GM18520 (cell line): Measurements from ENCODE around the gene SFSWAP.

ENCODE experiments used
- ATAC-seq: cut with Tn5 transposase; IDR thresholded peaks from one replicate; pipeline ENCODE4 v1.9.1; 2021; ENCODE audit not compliant: unreplicated experiment

Gene SFSWAP

GRCh38 chr12:131830914-131831571 is 120.2 kb downstream of the SFSWAP start:
- no peak for ATAC-seq

DNA sequence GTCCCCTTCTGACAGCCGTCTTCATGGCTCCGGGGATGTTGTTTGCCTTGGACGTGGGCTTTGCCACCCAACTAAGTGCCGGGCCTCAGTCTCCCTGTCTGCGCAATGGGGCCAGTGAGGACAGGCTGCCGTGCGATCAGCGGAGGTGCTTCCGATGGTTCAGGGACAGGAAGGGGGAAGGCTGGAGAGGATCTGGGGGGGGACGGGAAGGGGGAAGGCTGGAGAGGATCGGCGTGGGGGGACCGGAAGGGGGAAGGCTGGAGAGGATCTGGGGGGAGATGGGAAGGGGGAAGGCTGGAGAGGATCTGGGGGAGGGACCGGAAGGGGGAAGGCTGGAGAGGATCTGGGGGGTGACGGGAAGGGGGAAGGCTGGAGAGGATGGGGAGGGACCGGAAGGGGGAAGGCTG is 120.7 kb downstream of the SFSWAP start:
- no peak for ATAC-seq

GRCh38 chr12:131832321-131833231 is 121.7 kb downstream of the SFSWAP start:
- ATAC-seq: no peak

DNA sequence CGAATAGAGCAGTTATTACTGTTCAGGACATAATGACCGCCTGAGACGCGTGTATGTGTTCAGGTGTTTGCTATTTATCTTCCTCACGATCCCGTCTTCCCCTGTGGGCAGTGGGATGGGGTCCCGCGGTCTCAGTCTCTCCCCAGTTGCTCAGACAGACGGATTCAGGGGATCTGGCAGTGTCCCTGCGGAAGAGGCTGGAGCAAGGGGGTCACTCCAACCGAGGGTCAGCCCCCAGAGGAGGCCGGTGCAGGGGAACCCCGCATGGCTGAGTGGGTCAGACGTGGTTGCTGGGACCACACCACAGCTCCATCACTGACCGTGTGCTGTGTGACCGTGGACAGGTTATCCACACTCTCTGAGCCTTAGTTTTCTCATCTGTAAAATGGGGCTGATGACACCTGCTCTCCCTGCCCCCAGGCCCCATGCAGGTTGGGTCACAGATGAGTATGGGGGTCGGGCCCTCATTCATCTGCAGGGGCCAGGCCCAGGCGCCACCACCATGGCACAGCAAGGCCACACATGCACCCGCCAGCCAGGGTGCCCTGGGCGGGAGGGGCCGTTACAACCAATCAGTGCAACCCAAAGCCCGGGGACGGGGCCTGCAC is 122.5 kb downstream of the SFSWAP start:
- no peak for ATAC-seq

GRCh38 chr12:131833896-131834641 is 123.2 kb downstream of the SFSWAP start:
- no peak for ATAC-seq

DNA sequence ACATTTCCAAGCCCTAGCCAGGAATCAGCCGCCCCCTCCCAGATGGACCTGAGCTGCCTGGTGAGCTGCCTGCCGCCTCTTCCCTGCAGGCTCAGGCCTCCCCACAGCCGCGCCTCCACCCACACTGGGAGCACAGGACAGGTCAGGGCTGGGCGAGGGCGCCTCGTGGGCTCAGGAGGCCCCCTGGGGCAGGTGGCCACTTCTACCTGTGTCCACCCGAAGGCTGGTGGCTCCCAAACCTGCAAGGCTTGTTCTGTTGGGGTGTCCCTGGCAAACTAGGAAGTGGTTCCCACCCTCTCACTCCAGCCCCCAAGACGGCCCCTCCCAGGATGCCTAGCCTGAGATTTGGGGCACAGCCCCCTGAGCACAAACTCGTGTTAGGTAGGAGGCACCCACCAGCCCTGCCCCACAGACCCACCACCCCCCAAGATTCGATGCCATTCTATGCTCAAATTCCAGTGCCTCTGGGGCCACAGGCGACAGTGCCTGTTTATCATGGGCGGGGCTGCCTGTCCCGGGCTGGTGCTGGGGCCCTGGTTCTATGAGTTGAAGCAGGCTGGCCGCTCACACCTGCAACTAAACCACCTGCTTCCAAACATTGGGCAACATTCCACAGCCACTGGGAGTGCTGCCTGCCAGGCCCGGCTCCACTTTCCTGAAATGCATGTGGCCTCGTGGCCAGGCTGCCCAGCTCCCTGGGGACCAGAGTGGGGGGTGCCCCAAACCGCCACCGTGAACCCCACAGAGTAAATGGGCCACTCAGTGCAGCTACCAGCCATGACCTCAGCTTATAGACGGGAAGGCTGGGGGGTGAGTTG is 124.1 kb downstream of the SFSWAP start:
- ATAC-seq: no peak

DNA sequence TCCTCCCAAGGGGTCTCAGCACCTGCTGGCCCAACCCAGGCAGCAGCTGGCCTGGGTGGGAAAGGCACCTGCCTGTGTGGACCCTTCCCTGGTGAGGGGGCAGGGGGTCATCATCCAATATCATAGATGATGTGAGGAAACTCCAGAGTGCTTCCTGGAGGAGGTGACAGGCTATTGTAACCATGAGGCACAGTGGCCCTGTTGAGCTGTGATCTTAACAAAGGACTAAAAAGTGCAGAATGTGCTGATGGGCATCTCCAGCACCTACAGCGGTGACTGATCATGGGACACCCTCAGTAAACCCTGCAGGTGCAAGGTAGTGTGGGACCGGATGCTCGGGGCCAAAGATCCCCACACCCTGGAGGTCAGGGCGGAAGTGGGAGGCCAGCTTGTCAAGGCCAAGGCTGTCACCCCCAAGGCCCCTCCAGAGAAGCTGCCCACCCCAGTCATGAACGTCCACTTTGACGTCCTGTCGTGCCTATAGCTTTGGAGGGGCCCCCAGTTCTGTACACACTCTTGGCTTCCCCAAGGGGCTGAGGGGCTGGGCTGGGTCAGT is 124.8 kb downstream of the SFSWAP start:
- ATAC-seq: no peak

- ATAC-seq: no peak
These were observed 125.3 kb downstream of the SFSWAP start for GRCh38 chr12:131836193-131836592.

- no peak for ATAC-seq
These were observed 126.0 kb downstream of the SFSWAP start for GRCh38 chr12:131836714-131837397.

GRCh38 chr12:131840643-131841416 is 129.9 kb downstream of the SFSWAP start:
- ATAC-seq: no peak

- ATAC-seq: no peak
These were observed 130.7 kb downstream of the SFSWAP start for GRCh38 chr12:131841547-131841946.

- no peak for ATAC-seq
These were observed 131.3 kb downstream of the SFSWAP start for GRCh38 chr12:131842169-131842568.

- no peak for ATAC-seq
These were observed 132.6 kb downstream of the SFSWAP start for GRCh38 chr12:131843527-131843926.

- no peak for ATAC-seq
These were observed 133.2 kb downstream of the SFSWAP start for GRCh38 chr12:131844140-131844539.

- ATAC-seq: no peak
These were observed 133.8 kb downstream of the SFSWAP start for GRCh38 chr12:131844656-131845055.

DNA sequence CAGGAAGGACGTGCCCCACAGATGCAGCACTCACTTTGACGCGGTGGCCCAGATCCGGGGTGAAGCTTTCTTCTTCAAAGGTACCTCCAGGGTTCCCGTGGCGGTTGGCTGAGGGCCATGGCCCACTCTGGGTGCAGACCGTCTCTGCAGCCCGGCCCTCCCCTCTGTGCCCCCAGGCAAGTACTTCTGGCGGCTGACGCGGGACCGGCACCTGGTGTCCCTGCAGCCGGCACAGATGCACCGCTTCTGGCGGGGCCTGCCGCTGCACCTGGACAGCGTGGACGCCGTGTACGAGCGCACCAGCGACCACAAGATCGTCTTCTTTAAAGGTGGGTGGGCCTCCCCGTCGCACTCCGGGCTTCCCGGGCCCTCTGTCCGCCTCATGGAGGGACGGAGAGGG is 134.2 kb downstream of the SFSWAP start:
- no peak for ATAC-seq

DNA sequence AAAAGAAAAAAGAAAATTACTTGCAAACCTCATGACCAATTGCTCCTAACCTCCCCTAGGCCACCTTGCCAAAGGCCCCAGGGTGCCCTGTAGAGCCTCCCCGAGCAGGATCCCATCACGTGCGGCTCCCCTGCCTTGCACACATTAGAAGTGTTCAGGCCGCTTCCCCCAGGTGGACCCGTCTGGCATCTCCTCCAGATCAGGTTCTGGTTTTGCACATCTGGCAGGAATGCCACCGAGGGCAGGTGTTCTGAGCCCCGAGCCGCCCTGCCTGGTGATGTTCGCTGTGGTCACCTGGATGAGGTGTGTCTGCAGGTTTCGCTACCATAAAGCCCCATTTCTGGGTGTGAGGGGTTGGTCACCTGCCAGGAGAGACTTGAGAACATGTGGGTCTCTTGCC is 136.6 kb downstream of the SFSWAP start:
- no peak for ATAC-seq

GRCh38 chr12:131848753-131849152 is 137.9 kb downstream of the SFSWAP start:
- ATAC-seq: no peak
